T-helper 1 cell (primary cell): Measurements from ENCODE around the gene TFF2.

Experiments used
- DNase-seq, 5 donors: peaks; one replicate each; pipeline ENCODE4 v3.0.0-alpha.2; 2012 to 2020

Gene TFF2

GRCh38 chr21:42343963-42344510 lies 6.8 kb downstream of the TFF2 start:
- no peak for DNase-seq

DNA sequence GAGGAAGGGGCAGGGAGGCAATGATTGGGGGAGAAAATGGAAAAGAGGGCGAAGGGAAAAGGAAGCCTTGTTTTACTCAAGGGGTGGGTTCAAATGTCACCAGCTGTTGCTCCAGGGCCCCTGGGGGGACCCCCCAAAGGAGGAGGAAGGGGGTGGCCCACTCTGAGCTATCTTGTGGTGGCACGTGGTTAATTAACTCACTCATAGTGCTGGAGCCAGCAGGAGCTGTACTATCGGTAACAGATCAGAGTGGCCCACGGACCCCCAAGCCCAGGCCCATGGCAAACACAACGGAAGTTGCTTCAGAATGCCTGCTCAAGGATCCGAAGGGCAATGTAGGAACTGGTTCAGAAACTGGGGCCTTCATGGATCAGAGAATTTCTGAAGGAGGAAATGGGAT lies 7.2 kb downstream of the TFF2 start:
- no peak for DNase-seq

GRCh38 chr21:42343101-42343500 lies 7.7 kb downstream of the TFF2 start:
- DNase-seq: no peak

DNA sequence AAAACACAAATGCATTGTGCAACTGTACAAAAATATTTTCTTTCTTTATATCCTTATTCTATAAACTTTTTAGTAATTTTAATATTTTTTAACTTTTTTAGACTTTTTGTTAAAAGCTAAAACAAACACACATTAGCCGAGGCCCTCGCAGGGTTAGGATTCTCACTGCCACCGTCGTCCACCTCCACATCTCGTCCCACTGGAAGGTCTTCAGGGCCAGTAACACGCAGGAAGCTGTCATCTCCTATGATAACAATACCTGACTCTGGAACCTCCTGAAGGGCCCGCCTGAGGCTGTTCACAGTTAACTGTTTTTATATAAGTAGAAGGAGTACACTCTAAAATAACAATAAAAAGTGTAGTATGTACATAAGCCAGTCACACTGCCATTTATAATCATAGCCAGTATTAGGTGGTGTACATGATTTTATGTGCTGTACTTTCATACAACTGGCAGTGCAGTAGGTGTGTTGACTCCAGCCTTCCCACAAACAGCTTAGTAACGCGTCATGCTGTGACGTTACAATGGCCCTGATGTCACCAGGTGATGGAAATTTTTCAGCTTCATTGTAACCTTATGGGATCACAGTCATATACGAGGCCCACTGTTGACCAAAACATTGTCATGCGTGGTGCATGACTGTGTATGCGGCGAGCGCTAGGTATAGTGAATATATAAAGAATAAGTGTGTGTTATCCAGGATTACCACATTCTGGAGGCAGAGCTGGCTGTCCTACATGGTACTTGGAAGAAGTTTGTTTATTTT lies 8.8 kb downstream of the TFF2 start:
- DNase-seq: no peak

DNA sequence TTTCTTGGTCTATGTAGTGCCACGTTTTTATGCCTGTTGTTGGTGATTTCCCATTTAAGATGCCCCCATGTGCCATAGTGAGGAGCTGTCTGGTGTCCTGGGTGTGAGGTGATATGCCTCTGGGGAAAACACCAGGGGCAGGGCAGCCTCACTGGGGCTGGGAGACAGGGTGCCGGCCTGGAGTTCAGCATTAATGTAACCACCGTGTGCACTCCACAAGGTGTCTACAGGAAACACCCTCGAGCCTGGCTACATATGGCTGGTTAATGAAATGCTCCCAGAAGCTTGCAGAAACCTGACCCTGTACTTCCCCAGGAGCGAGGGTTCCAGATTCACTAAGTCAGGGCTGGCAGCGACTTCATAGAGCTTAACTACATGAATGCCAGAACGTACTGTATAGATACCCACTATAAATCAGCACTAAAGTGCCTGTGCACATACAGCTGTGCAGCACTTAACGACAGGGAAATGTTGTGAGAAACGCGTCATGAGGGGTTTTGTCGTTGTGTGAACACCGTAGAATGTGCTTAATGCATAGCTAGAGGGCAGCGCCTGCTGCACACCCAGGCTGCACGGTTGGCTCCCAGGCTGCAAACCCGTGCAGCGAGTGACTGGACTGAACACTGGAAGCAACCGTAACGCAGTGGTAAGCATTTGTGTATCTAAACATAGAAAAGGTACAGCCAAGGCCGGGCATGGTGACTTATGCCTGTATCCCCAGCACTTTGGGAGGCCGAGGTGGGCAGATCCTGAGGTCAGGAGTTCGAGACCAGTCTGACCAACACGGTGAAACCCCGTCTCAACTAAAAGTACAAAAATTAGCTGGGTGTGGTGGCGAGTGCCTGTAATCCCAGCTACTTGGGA lies 10.4 kb downstream of the TFF2 start:
- DNase-seq: no peak

GRCh38 chr21:42338729-42339715 lies 11.8 kb downstream of the TFF2 start:
- peak in 1 of 5 donors; percentile 38 for DNase-seq

GRCh38 chr21:42337830-42338728 lies 12.7 kb downstream of the TFF2 start:
- DNase-seq: peak; percentile 57 to 81 (median 71)

GRCh38 chr21:42337276-42337675 lies 13.5 kb downstream of the TFF2 start:
- no peak for DNase-seq

DNA sequence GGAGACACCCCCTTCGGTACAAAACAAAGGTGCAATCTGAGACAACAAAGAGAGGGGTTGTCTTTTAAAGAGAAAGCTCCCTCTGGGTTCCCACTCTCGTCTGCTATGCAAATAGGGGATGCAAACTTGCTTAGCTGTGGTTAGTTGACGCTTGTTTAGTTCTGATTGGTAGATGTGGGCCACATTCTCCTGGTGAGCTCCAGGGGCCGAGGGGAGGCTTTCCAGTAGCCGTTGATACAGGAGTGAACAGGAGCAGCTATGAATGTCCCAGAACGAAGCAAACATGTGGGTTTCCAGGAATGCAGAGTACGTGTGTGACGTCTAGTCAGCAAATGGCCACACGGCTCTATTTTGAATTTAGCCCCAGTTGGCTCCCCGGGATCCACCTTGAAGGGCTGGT lies 14.7 kb downstream of the TFF2 start:
- DNase-seq: no peak

DNA sequence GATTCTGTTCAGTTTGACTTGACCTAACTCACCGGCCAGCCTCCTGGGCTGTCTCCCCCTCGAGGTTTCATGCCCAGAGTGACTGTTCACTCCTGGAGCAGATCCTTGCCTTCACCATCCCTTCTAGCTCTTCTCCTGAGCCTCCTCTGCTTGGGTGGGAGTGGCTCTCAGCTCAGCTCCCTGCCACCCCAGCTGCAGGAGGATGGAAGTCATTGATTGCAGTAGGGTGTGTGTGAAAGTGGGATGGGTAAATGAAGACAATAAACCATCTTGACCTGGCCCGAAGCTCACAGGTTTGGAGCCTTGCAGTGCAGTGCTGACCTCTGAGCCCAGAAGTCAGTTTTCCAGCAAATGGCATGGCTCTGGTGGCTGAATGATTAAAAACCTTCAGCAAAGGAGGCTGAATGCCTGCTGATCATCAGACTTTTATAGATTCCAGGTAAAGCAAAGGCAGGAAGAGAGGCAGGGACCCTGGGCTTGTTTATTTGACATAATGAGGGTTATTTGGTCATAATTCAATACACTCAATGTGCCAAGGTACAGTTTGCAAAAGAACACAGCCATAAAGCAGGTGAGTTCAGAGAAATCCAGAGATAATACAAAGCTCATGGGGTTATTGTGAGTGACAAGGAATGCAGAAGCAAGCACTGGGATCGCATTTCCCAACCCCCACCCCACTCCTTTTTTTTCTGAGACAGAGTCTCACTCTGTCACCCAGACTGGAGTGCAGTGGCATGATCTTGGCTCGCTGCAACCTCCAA lies 18.1 kb downstream of the TFF2 start:
- no peak for DNase-seq

- no peak for DNase-seq
These were observed 19.1 kb downstream of the TFF2 start for GRCh38 chr21:42331660-42332059.

DNA sequence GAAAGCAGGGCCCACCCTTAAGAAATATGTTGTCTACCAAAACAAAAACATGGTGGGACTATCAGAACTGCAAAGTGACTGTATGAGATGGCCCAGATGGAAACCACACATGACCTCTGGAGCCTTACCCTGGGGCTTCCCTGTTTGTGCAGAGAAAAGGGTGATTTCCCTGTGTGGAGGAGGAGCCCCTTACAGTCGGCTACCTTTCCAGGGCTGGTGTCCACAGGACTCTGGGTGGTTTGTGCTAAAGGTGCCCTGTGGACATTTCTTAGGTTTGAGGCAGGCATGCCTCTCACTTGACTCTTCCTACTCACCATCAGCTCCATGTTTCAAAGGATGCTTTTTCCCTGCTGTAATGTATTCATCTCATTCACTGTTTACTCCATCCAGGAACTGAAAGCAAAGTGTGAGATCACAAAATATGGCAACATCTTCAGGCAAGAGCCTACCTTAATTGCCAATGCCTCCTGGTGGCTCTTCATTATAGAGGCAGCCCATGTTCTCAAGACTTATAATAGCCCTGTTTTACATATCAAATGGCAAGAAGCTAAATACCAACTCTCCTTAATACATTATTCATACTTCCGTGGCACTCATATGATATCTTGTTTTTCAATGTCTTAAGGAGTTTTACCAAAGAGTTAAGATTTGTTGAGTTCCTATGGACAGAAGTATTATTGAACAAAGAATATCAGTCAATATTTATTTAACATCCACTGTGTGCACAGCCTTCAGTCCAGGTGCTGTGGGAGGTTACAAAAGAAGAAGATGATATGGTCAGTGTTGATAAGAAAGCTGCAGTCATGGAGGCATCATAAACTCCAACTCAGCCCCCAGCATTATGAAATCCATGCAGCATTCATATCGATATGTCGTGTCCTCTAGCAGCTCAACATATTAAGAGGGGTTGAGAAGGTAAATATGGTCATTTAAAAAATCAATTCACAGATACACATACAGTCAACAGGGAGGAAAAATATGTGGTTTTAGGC lies 20.1 kb downstream of the TFF2 start:
- DNase-seq: no peak

DNA sequence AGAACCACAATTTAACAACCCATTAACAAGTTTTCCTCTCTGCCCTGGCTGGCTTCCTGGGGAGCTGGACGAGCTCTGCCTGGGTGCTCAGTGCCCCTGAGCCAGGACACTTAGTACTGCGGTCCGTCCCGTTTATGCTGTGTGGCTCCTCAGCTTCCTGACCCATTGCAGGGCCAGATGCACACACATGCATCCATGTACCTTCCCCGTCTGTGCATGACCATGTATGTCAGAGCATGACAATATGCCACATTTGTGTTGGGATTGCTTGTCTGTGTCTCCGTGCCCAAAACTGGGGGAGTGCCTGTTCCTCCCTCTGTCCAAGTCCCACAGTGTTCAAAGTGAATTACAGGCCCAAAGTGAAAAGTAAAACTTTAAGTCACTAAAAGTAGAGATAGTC lies 25.9 kb downstream of the TFF2 start:
- no peak for DNase-seq

- DNase-seq: no peak
These were observed 28.9 kb downstream of the TFF2 start for GRCh38 chr21:42321845-42322244.

DNA sequence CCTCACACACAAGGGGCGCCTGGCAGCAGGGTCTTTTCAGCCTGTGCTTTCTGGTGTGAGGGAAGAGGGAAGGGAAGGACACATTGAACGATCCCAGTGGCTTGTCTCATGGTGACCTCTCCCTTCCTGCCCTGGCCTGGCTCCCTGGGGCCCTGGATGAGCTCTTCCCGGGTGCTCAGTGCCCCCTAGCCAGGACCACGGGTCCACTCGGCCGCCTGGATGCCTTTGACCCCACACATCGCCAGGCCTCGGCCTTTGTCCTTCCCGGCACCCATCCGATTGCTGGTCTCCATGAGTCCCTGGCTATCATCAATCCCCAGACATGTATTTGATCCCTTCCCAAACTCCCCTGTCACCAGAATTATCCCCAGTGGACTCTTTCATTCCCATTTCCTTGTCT lies 29.6 kb downstream of the TFF2 start:
- no peak for DNase-seq

DNA sequence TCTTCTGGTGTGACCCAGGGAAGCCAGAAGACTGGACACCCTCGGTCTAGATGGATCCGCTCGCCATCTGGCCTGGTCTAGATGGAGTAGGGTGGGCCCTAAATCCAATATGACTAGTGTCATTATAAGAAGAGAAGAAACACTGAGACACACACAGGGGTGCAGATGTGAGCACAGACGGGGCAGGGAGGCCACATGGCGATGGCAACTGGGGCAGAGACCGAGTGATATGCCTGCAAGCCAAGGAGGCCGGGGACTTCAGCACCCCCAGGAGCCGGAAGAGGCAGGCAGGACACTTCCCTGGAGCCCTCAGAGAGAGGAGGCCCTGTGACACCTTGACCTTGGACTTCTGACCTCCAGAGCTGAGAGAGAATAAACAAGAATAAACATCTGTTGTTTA lies 30.0 kb downstream of the TFF2 start:
- no peak for DNase-seq

DNA sequence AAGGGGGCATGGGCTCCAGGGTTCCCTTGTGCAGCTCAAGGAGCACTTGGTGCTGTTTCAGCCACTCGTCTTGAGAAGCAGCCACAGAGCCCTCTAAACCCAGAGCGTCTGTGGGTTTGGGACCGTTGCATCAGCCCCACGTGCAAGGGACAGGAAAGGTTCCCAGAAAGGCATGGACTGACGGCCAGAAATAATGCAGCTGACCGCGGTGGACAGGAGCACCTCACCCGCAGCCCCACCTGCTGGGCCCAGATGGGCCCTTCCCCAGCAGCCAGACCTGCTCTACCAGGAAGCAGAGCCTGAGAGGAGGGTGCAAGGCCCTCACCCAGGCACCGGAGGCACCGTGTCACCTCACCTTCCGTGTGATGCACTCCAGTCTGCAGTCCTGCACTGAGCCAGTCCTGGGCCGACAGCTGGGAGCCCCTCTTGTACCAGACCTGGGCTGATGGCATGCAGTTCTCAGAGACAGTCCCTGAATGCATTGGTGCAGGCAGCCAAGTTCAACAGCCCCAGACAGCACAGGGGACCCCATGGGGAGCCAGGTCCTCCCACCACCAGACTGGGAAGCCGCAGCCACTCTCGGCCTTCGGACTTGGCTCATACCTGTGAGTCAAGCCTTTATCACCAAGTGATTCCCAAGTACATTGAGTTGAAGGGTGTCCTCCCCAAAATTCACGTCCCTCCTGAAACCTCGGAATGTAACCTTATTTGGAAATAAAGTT lies 30.8 kb downstream of the TFF2 start:
- DNase-seq: no peak

DNA sequence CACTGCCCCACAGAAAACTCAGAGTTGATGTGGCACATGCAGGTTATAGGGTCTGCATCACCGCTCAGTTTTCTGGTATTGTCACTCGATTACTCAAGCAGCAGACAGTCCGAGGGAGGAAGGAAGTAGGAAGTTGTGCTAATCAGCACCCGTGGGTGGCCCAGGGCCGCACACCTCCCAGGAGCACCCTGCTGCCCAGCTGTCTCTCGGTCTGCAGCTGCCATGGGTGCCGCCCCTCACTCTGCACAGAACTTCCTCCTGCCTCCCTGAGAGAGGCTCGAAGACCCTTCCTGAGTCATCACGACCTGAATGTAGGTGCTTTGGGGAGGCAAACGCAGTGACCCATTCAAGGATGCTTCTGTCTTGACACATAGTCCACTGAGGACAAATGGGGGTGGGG lies 31.4 kb downstream of the TFF2 start:
- no peak for DNase-seq
